B cell (primary cell): Measurements from ENCODE around the gene AIRE. TPM values are rescaled to one million over a fixed set of nuclear protein-coding genes. Genes with fewer than 3 reads are reported as not detected.

ENCODE experiments used
- ATAC-seq: fragments of 200-7000 bp; cut with Tn5 transposase; one replicate; pipeline ENCODE4 v1.10.0; 2021; ENCODE audit warnings: low read depth, mild to moderate bottlenecking, moderate number of reproducible peaks, moderate library complexity
- CTCF ChIA-PET: fragments of 350-600 bp; sonication (Branson Sonifier 250); formaldehyde crosslinking; loops from one replicate; lab custom pipeline; 2021; ENCODE audit warnings: antibody characterized with exemption, inconsistent platforms; lab: Charles Lee
- POLR2A ChIA-PET: fragments of 350-600 bp; sonication (Branson Sonifier 250); formaldehyde crosslinking; loops from one replicate; lab custom pipeline; 2021; ENCODE audit warnings: antibody characterized with exemption; lab: Charles Lee
- DNase-seq: peaks from one replicate; pipeline ENCODE4 v3.0.0; 2013
- H2AFZ ChIP-seq: 2 replicates; pipeline ENCODE4 v1.6.1; 2012; ENCODE audit warnings: mild to moderate bottlenecking, low read depth, low read length; ENCODE audit not compliant: insufficient read depth, poor library complexity, severe bottlenecking
- H3K27ac ChIP-seq, 2 donors: 1 replicate in 1 of 2; 2 replicates in 1 of 2; pipeline ENCODE4 v1.5.1; 2012 to 2013; ENCODE audit warnings: low read length in 2 of 2, mild to moderate bottlenecking in 2 of 2, moderate library complexity in 1 of 2
- H3K27me3 ChIP-seq, 4 experiments: fragments of 200-600 bp in 1 of 4; sonication (generic) in 1 of 4; replicated peaks in 1 of 4; 1 replicate in 2 of 4; 2 replicates in 2 of 4; pipeline versions ENCODE4 v1.6.1 to v1.7.0; 2013 to 2016; ENCODE audit warnings: low read length in 3 of 4, mild to moderate bottlenecking in 2 of 4, mixed read lengths in 1 of 4, moderate library complexity in 1 of 4; ENCODE audit not compliant: insufficient read depth in 4 of 4, control insufficient read depth in 3 of 4; ENCODE audit errors: control extremely low read depth in 1 of 4
- H3K36me3 ChIP-seq, 2 experiments: replicated peaks in 1 of 2; 1 replicate in 1 of 2; 2 replicates in 1 of 2; pipeline versions ENCODE4 v1.6.1 to v1.7.1; 2013; ENCODE audit warnings: low read length in 1 of 2; ENCODE audit not compliant: insufficient read depth in 2 of 2, control insufficient read depth in 1 of 2; ENCODE audit errors: control extremely low read depth in 1 of 2, extremely low read depth in 1 of 2
- H3K4me1 ChIP-seq, 2 donors: fragments of 200-600 bp in 1 of 2; sonication (generic) in 1 of 2; 1 replicate in 1 of 2; 2 replicates in 1 of 2; pipeline versions ENCODE4 v1.5.1 to v1.6.1; 2013 to 2017; ENCODE audit warnings: low read length in 2 of 2; ENCODE audit not compliant: control insufficient read depth in 2 of 2, insufficient read depth in 2 of 2
- H3K4me2 ChIP-seq: replicated peaks from 2 replicates; pipeline ENCODE3; 2012; ENCODE audit warnings: mild to moderate bottlenecking, low read depth, low read length; ENCODE audit not compliant: poor library complexity, severe bottlenecking
- H3K4me3 ChIP-seq, 5 experiments: fragments of 200-600 bp in 1 of 5; sonication (generic) in 1 of 5; 1 replicate in 3 of 5; 2 replicates in 2 of 5; pipeline versions ENCODE4 v1.5.1 to v1.7.0; 2011 to 2016; ENCODE audit warnings: low read length in 4 of 5, mild to moderate bottlenecking in 4 of 5, low read depth in 2 of 5, control low read depth in 1 of 5, moderate library complexity in 1 of 5; ENCODE audit not compliant: insufficient read depth in 1 of 5; ENCODE audit errors: control extremely low read depth in 1 of 5, extremely low read depth in 1 of 5
- H3K79me2 ChIP-seq: fragments of 200-600 bp; sonication (generic); one replicate; pipeline ENCODE4 v1.6.0; 2016; ENCODE audit warnings: low read length; ENCODE audit not compliant: control insufficient read depth, insufficient read depth
- H3K9ac ChIP-seq: fragments of 200-600 bp; sonication (generic); 2 replicates; pipeline ENCODE4 v1.6.1; 2017; ENCODE audit warnings: mild to moderate bottlenecking, low read length, moderate library complexity
- H3K9me3 ChIP-seq, 3 donors: one replicate each; pipeline versions ENCODE4 v1.6.1 to v1.7.1; 2013; ENCODE audit warnings: low read length in 2 of 3; ENCODE audit not compliant: control insufficient read depth in 2 of 3, insufficient read depth in 1 of 3; ENCODE audit errors: control extremely low read depth in 1 of 3
- H4K20me1 ChIP-seq: 2 replicates; pipeline ENCODE4 v1.6.0; 2012; ENCODE audit warnings: mild to moderate bottlenecking, low read length; ENCODE audit not compliant: insufficient read depth, control insufficient read depth, poor library complexity, severe bottlenecking
- H3K27ac Mint-ChIP-seq: one replicate; pipeline ENCODE4 v1.8.0; 2021; ENCODE audit warnings: mixed read lengths
- H3K27me3 Mint-ChIP-seq: one replicate; pipeline ENCODE4 v1.8.0; 2021; ENCODE audit warnings: mixed read lengths
- H3K4me1 Mint-ChIP-seq: one replicate; pipeline ENCODE4 v1.8.0; 2021; ENCODE audit warnings: mixed read lengths
- H3K4me3 Mint-ChIP-seq: one replicate; pipeline ENCODE4 v1.8.0; 2021; ENCODE audit warnings: mixed read lengths
- H3K9me3 Mint-ChIP-seq: one replicate; pipeline ENCODE4 v1.8.0; 2022; ENCODE audit warnings: mixed read lengths; ENCODE audit not compliant: insufficient read depth
- EZH2 ChIP-seq: IDR thresholded peaks from 2 replicates; pipeline ENCODE4 v1.6.1; 2012; ENCODE audit warnings: borderline replicate concordance, low read depth, mild to moderate bottlenecking, moderate library complexity, low read length; ENCODE audit not compliant: insufficient read depth, poor library complexity, severe bottlenecking
- WGBS: methylation state at CpG from one replicate; pipeline ENCODE4 v1.1.5; 2013; ENCODE audit warnings: missing lambda C conversion rate; ENCODE audit not compliant: insufficient coverage; 5-methylcytosine and 5-hydroxymethylcytosine counted together
- intact Hi-C: fragments of 100-400 bp; cut with micrococcal nuclease; formaldehyde crosslinking; loops from one replicate; pipeline ENCODE4 v1.10.0; 2022
- polyA plus RNA-seq: library from polyadenylated mRNA; depleted of rRNA; stranded (reverse); fragments of >200 nt; gene quantifications from 2 replicates; pipeline ENCODE4 v1.2.3, GENCODE V29; 2012
- total RNA-seq, 2 donors: library from RNA; stranded (reverse); fragments of 120-200 nt in 1 of 2; gene quantifications; 1 replicate in 1 of 2; 2 replicates in 1 of 2; pipeline versions ENCODE4 v1.2.3 to v1.2.4, GENCODE V29; 2013 to 2022
- TF ChIP-seq, protein P1 (sequence below): fragments of 200-600 bp; IDR thresholded peaks from one replicate; pipeline ENCODE4 v1.8.0; 2022; ENCODE audit warnings: antibody characterized with exemption, mild to moderate bottlenecking

The AIRE gene
- total and polyA plus RNA-seq, 2 donors (not counting 1 experiment from before 2014, with no cell fraction given): 0.37 TPM; not detected in 1

- Histone ChIP-seq H3K9me3 (no peaks in the 10 kb centered on the region), H3K9ac (no peak overlapping the region), H3K79me2 (no peaks in the 10 kb centered on the region), H3K4me3 (no peak overlapping the region), H3K27ac (no peak overlapping the region), H3K36me3 (no peaks in the 10 kb centered on the region), H2AFZ (no peak overlapping the region), H3K4me2 (no peak overlapping the region), H4K20me1 (no peaks in the 10 kb centered on the region), H3K27me3 (peaks cover 0 to 4% (median 0%) of the 10 kb centered on the region in 4 experiments), H3K4me1 (peaks cover 0 to 4% of the 10 kb centered on the region in 2 donors)
- TF ChIP-seq, protein P1, sequence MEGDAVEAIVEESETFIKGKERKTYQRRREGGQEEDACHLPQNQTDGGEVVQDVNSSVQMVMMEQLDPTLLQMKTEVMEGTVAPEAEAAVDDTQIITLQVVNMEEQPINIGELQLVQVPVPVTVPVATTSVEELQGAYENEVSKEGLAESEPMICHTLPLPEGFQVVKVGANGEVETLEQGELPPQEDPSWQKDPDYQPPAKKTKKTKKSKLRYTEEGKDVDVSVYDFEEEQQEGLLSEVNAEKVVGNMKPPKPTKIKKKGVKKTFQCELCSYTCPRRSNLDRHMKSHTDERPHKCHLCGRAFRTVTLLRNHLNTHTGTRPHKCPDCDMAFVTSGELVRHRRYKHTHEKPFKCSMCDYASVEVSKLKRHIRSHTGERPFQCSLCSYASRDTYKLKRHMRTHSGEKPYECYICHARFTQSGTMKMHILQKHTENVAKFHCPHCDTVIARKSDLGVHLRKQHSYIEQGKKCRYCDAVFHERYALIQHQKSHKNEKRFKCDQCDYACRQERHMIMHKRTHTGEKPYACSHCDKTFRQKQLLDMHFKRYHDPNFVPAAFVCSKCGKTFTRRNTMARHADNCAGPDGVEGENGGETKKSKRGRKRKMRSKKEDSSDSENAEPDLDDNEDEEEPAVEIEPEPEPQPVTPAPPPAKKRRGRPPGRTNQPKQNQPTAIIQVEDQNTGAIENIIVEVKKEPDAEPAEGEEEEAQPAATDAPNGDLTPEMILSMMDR: no peak
- TF ChIP-seq EZH2: no peak
- Mint-ChIP-seq H3K27me3 (peaks cover 2% of the 10 kb centered on the region), H3K4me3 (no peak overlapping the region), H3K4me1 (peaks cover 3% of the 10 kb centered on the region), H3K9me3 (no peaks in the 10 kb centered on the region), H3K27ac (no peak overlapping the region)
- WGBS: 93% methylated on average over 16 of the region's 22 CpGs
- ChIA-PET CTCF (no interaction called here), POLR2A (no interaction called here)
- intact Hi-C loops: no loop called here
- ATAC-seq (no peak), DNase-seq (no peak)
These were observed 26.5 kb upstream of the AIRE start for GRCh38 chr21:44259082-44259705.

DNA sequence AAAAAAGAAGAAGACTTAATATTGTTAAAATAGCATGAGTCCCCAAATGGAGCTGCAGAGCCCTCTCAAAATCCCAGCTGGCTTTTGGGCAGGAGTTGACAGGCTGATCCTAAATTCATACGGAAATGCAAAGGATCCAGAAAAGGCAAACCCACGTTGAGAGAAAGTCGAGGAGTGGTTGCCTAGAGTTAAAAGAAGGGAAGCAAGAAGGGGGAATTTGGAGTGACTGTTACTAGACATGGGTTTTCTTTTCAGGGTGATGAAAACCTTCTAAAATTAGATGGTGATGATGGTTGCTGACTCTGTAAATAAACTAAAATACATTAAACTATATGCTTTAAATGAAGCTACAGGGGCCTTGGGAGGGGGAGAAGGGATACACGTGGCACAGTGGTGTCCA, 25.6 kb upstream of the AIRE start:
- Histone ChIP-seq H3K9ac (no peak overlapping the region), H2AFZ (no peak overlapping the region), H3K27me3 (no peaks in the 10 kb centered on the region), H3K4me2 (no peak overlapping the region), H3K9me3 (no peaks in the 10 kb centered on the region), H3K36me3 (no peaks in the 10 kb centered on the region), H3K27ac (no peak overlapping the region), H3K4me1 (no peaks in the 10 kb centered on the region), H3K79me2 (no peaks in the 10 kb centered on the region), H4K20me1 (no peaks in the 10 kb centered on the region), H3K4me3 (no peak overlapping the region)
- H3K9me3 Mint-ChIP-seq: no peaks in the 10 kb centered on the region
- ATAC-seq (no peak), DNase-seq (no peak)
- ChIA-PET POLR2A (no interaction called here), CTCF (no interaction called here)
- no peak overlapping the region for H3K4me3 Mint-ChIP-seq
- TF ChIP-seq, protein P1: no peak
- no peak for TF ChIP-seq EZH2
- no peaks in the 10 kb centered on the region for H3K27me3 Mint-ChIP-seq
- 86% methylated on average over 3 of the region's 4 CpGs for WGBS
- intact Hi-C loops: no loop called here
- no peaks in the 10 kb centered on the region for H3K4me1 Mint-ChIP-seq
- no peak overlapping the region for H3K27ac Mint-ChIP-seq
